Spleen (tissue), 11 donors: ENCODE measurements around the gene ITGA7. TPM values are rescaled to one million over a fixed set of nuclear protein-coding genes. Genes with fewer than 3 reads are reported as not detected.

Source experiments
- DNase-seq: peaks from one replicate; pipeline ENCODE4 v3.0.0-alpha.2; 2020
- H3K27ac ChIP-seq, 8 donors: fragments of 200-600 bp; sonication (generic) in 7 of 8; 1 replicate in 4 of 8; 2 replicates in 4 of 8; pipeline versions ENCODE4 v1.5.0 to v1.8.0; 2016 to 2021; ENCODE audit warnings: inconsistent platforms in 4 of 8, mild to moderate bottlenecking in 4 of 8, moderate library complexity in 1 of 8
- H3K27me3 ChIP-seq, 7 donors: fragments of 200-600 bp; sonication (generic) in 6 of 7; replicated peaks in 1 of 7; 1 replicate in 4 of 7; 2 replicates in 3 of 7; pipeline versions ENCODE4 v1.5.0 to v1.8.0; 2016 to 2021; ENCODE audit warnings: inconsistent platforms in 3 of 7, mild to moderate bottlenecking in 1 of 7
- H3K36me3 ChIP-seq, 6 donors: fragments of 200-600 bp; sonication (generic) in 5 of 6; 1 replicate in 4 of 6; 2 replicates in 2 of 6; pipeline versions ENCODE4 v1.5.0 to v1.8.0; 2016 to 2021; ENCODE audit warnings: inconsistent platforms in 2 of 6
- H3K4me1 ChIP-seq, 6 donors: fragments of 200-600 bp; sonication (generic) in 5 of 6; 1 replicate in 3 of 6; 2 replicates in 3 of 6; pipeline versions ENCODE4 v1.5.0 to v1.8.0; 2016 to 2021; ENCODE audit warnings: inconsistent platforms in 3 of 6
- H3K4me3 ChIP-seq, 8 donors: fragments of 200-600 bp; sonication (generic) in 7 of 8; 1 replicate in 4 of 8; 2 replicates in 4 of 8; pipeline versions ENCODE4 v1.5.0 to v1.8.0; 2016 to 2021; ENCODE audit warnings: inconsistent platforms in 4 of 8, mild to moderate bottlenecking in 4 of 8, moderate library complexity in 2 of 8
- H3K9me3 ChIP-seq, 8 donors: fragments of 200-600 bp; sonication (generic) in 7 of 8; 1 replicate in 4 of 8; 2 replicates in 4 of 8; pipeline versions ENCODE4 v1.5.0 to v1.8.0; 2016 to 2021; ENCODE audit warnings: inconsistent platforms in 4 of 8
- POLR2A ChIP-seq, 3 donors: fragments of 450-650 bp; IDR thresholded peaks; one replicate each; pipeline ENCODE4 v1.5.1; 2017; ENCODE audit warnings: antibody characterized with exemption in 3 of 3, mild to moderate bottlenecking in 1 of 3
- POLR2AphosphoS5 ChIP-seq, 3 donors: sonication (generic); formaldehyde crosslinking; IDR thresholded peaks; one replicate each; pipeline ENCODE4 v1.5.1; 2017; ENCODE audit warnings: antibody characterized with exemption in 3 of 3
- WGBS, 5 donors: extraction: QIAGEN DNeasy Blood & Tissue Kit in 3 of 5; methylation state at CpG; one replicate each; pipeline versions ENCODE4 v1.1.5 to v1.1.7; 2013 to 2018; 5-methylcytosine and 5-hydroxymethylcytosine counted together
- intact Hi-C: fragments of 100-400 bp; cut with DNase I; formaldehyde crosslinking; loops from one replicate; pipeline ENCODE4 v1.15.0; 2023; ENCODE audit warnings: low total_unique reads
- polyA plus RNA-seq, 3 donors: library from polyadenylated mRNA; stranded (reverse); fragments of 200-250 nt; gene quantifications; one replicate each; pipeline ENCODE4 v1.2.1, GENCODE V29; 2013
- total RNA-seq, 7 donors: library from RNA; depleted of rRNA in 3 of 7; stranded (reverse); fragments of >200 nt in 3 of 7; fragmentation: NEBNext Ultra II Directional in 4 of 7; extraction: Animal tissue kit (Norgen Biotek cat#: 25700) in 4 of 7; gene quantifications; one replicate each; pipeline versions ENCODE4 v1.1.0 to v1.2.1, GENCODE V29; 2016 to 2021
- TF ChIP-seq, protein P1 (sequence below), 11 experiments: fragments of 200-600 bp in 7 of 11; fragments of 450-650 bp in 4 of 11; sonication (generic) in 4 of 11; IDR thresholded peaks in 8 of 11; conservative IDR thresholded peaks in 3 of 11; 1 replicate in 7 of 11; 2 replicates in 4 of 11; pipeline versions ENCODE4 v1.4.0 to v1.8.0; 2016 to 2021; ENCODE audit warnings: antibody characterized with exemption in 11 of 11, inconsistent platforms in 4 of 11, mild to moderate bottlenecking in 1 of 11
- donor health status: healthy with polysubstance abuse.
- donor health status: DM: no; HTN: no; CAD: no; lungs with moderate emphysema.
- donor health status: DM: no; HTN: no; CAD: no.
- donor health status: Bipolar disorder and iron deficiency.
- donor health status: healthy.
- donor health status: DM: no; HTN: no; CAD: no.
- donor health status: DM: yes; HTN: yes; CAD: no.

ITGA7 gene
- total and polyA plus RNA-seq, 10 donors = 4.4 to 93.2 (median 19.6) TPM

DNA sequence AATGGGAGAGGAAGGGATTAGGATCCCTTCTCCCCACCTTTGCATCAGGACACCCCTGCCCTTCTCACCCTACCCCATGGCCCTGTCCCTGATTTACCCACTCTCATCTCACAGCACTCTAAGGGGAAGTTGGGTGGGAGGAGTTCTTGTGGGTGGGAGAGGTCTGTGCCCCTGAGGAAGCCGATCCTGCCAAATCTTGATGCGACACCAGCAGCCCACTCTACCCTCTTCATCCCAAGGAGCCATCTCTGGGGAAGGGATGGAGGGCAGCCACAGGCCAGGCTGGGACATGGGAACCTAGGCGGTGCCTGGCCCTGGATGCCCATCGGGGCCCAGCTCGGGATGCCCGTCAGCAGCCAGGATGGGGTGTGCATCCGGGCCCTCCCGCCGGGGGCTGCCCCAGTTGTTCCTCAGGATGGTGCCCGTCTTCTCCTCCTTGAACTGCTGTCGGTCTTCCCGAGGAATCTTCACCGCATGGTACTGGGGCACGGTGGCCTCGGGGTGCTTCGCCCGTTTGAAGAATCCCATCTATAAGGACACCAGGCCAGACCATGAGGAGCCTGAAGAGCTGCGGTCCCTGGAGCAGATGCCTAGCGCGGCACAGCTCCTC is 22.8 kb downstream of the ITGA7 start:
- no peak overlapping the region for H3K27ac ChIP-seq
- peaks cover 0 to 22% (median 0%) of the 10 kb centered on the region in 6 donors for H3K36me3 ChIP-seq
- no peak for DNase-seq
- intact Hi-C loops = no loop called here
- H3K27me3 ChIP-seq = peaks cover 0 to 14% (median 0%) of the 10 kb centered on the region in 7 donors
- H3K9me3 ChIP-seq = no peaks in the 10 kb centered on the region
- H3K4me1 ChIP-seq = peaks cover 6 to 40% (median 25%) of the 10 kb centered on the region in 6 donors
- 92 to 97% (median 96%) methylated on average over 17 to 20 of the region's 20 CpGs for WGBS, 5 donors
- no peak overlapping the region for H3K4me3 ChIP-seq
- TF ChIP-seq, protein P1, sequence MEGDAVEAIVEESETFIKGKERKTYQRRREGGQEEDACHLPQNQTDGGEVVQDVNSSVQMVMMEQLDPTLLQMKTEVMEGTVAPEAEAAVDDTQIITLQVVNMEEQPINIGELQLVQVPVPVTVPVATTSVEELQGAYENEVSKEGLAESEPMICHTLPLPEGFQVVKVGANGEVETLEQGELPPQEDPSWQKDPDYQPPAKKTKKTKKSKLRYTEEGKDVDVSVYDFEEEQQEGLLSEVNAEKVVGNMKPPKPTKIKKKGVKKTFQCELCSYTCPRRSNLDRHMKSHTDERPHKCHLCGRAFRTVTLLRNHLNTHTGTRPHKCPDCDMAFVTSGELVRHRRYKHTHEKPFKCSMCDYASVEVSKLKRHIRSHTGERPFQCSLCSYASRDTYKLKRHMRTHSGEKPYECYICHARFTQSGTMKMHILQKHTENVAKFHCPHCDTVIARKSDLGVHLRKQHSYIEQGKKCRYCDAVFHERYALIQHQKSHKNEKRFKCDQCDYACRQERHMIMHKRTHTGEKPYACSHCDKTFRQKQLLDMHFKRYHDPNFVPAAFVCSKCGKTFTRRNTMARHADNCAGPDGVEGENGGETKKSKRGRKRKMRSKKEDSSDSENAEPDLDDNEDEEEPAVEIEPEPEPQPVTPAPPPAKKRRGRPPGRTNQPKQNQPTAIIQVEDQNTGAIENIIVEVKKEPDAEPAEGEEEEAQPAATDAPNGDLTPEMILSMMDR (IDR thresholded peaks at IDR 0.05 in 8 of 11, conservative IDR thresholded peaks at IDR 0.05 in 3 of 11) = no peak
- TF ChIP-seq POLR2AphosphoS5 (IDR thresholded peaks at IDR 0.05) (no peak), POLR2A (IDR thresholded peaks at IDR 0.05) (no peak)

DNA sequence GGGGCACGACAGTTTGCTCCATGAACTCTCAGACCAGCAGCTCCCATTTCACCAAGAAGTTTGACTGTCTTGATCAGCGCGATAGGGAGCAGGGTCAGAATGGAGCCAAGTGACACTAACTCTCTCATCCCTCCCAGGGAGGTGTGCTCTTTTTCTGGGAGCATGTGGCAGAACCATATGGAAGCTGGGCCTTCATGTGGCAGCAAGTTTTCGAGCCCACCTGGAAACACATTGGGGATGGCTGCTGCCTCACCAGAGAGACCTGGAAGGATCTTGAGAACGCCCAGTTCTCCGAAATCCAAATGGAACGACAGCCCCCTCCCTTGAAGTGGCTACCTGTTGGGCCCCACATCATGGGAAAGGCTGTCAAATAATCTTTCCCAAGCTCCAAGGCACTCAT is 24.0 kb downstream of the ITGA7 start:
- peaks cover 6 to 40% (median 25%) of the 10 kb centered on the region in 6 donors for H3K4me1 ChIP-seq
- intact Hi-C loops = no loop called here
- H3K27ac ChIP-seq = no peak overlapping the region
- peaks cover 0 to 14% (median 0%) of the 10 kb centered on the region in 7 donors for H3K27me3 ChIP-seq
- no peak for DNase-seq
- no peaks in the 10 kb centered on the region for H3K9me3 ChIP-seq
- peaks cover 0 to 22% (median 0%) of the 10 kb centered on the region in 6 donors for H3K36me3 ChIP-seq
- no peak for TF ChIP-seq POLR2A (IDR thresholded peaks at IDR 0.05)
- TF ChIP-seq, protein P1 (IDR thresholded peaks at IDR 0.05 in 8 of 11, conservative IDR thresholded peaks at IDR 0.05 in 3 of 11) = no peak
- no peak for TF ChIP-seq POLR2AphosphoS5 (IDR thresholded peaks at IDR 0.05)
- no peak overlapping the region for H3K4me3 ChIP-seq
- WGBS, 5 donors = 88 to 93% (median 90%) methylated on average over 7 of the region's 7 CpGs

- peaks cover 6 to 36% (median 25%) of the 10 kb centered on the region in 6 donors for H3K4me1 ChIP-seq
- peak overlapping the region in 4 of 8 donors; percentile 19 to 53 (median 42) for H3K27ac ChIP-seq
- peak overlapping the region in 7 of 8 donors; percentile 18 to 60 (median 30) for H3K4me3 ChIP-seq
- TF ChIP-seq POLR2A (IDR thresholded peaks at IDR 0.05) = no peak
- TF ChIP-seq, protein P1 (IDR thresholded peaks at IDR 0.05 in 8 of 11, conservative IDR thresholded peaks at IDR 0.05 in 3 of 11) = no peak
- no peak for TF ChIP-seq POLR2AphosphoS5 (IDR thresholded peaks at IDR 0.05)
- H3K36me3 ChIP-seq = peaks cover 0 to 14% (median 0%) of the 10 kb centered on the region in 6 donors
- no peaks in the 10 kb centered on the region for H3K9me3 ChIP-seq
- 66 to 74% (median 71%) methylated on average over 9 to 13 of the region's 13 CpGs for WGBS, 5 donors
- intact Hi-C loops = no loop called here
- DNase-seq = no peak
- H3K27me3 ChIP-seq = peaks cover 0 to 14% (median 0%) of the 10 kb centered on the region in 7 donors
Measured at GRCh38 chr12:55682087-55682796, 25.5 kb downstream of the ITGA7 start.
